Left colon (tissue), 2 donors: ENCODE results near the gene EHD1. TPM values are rescaled to one million over a fixed set of nuclear protein-coding genes. Genes with fewer than 3 reads are reported as not detected.

Experiments
- ATAC-seq: fragments of 200-7000 bp; cut with Tn5 transposase; one replicate; pipeline ENCODE4 v1.9.1; 2020; ENCODE audit warnings: mild to moderate bottlenecking, moderate library complexity
- DNase-seq, 2 donors: peaks; one replicate each; pipeline ENCODE4 v3.0.0-alpha.2; 2020
- intact Hi-C, 2 donors: fragments of 100-400 bp; cut with DNase I in 1 of 2; cut with micrococcal nuclease in 1 of 2; formaldehyde crosslinking; loops; one replicate each; pipeline versions ENCODE4 v1.11.2 to v1.14.0; 2022; cut with DNase I, micrococcal nuclease
- total RNA-seq, 2 donors: library from RNA; stranded (reverse); fragmentation: NEBNext Ultra II Directional; extraction: Animal tissue kit (Norgen Biotek cat#: 25700); gene quantifications; one replicate each; pipeline ENCODE4 v1.2.1, GENCODE V29; 2021
- donor health status: DM: no; HTN: no; CAD: no.
- donor health status: DM: yes; HTN: yes; CAD: no.

The EHD1 gene
- total RNA-seq, 2 donors from 2014 or later: 76.1 to 91.5 TPM

- ATAC-seq (peak; percentile 56), DNase-seq (peak; percentile 91 to 94)
- intact Hi-C loops: loop anchor here (2.0 to 5.0 kb wide), 2 partner anchors 46 to 47 kb away; no protein-coding TSS in a partner anchor
Observed at GRCh38 chr11:64893194-64894069, 15.0 kb upstream of the EHD1 start.

GRCh38 chr11:64892838-64893193 is 14.4 kb upstream of the EHD1 start:
- DNase-seq (no peak), ATAC-seq (no peak)
- intact Hi-C loops: loop anchor here in 1 of 2 donors (5.0 kb wide), 1 partner anchor 46 kb away; no protein-coding TSS in a partner anchor

DNA sequence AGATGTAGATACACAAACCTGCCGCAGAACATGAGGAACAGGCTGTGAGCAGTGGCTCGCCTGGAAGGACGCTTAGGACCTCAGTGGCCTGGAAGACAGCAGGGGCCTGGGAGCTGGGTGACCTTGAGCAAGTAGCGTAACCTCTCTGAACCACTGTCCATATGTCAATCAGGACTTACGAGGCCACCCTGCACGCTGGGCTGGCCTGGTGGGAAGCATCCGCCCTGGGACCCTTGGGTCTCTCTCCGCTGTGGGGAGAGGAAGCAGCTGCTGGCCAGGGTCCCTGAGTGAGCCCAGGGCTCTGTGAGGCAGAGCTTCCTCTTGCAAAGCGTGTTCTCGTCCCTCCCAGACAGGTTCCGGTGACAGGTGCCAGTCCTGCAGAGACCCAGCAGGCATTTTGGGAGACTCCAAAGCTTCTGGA is 14.0 kb upstream of the EHD1 start:
- no peak for ATAC-seq
- DNase-seq: no peak
- intact Hi-C loops: loop anchor here in 1 of 2 donors (5.0 kb wide), 1 partner anchor 45 kb away; no protein-coding TSS in a partner anchor

GRCh38 chr11:64891880-64892279 is 13.5 kb upstream of the EHD1 start:
- ATAC-seq (no peak), DNase-seq (no peak)
- intact Hi-C loops: loop anchor here in 1 of 2 donors (5.0 kb wide), 1 partner anchor 45 kb away; no protein-coding TSS in a partner anchor

GRCh38 chr11:64891215-64891848 is 12.9 kb upstream of the EHD1 start:
- ATAC-seq (peak; percentile 37), DNase-seq (peak; percentile 87 to 92)
- intact Hi-C loops: loop anchor here in 1 of 2 donors (5.0 kb wide), 1 partner anchor 44 kb away; no protein-coding TSS in a partner anchor

- ATAC-seq: no peak
- peak in 1 of 2 donors; percentile 32 for DNase-seq
- intact Hi-C loops: loop anchor here in 1 of 2 donors (5.0 kb wide), 1 partner anchor 43 kb away; no protein-coding TSS in a partner anchor
Observed at GRCh38 chr11:64890522-64890939, 12.1 kb upstream of the EHD1 start.

- intact Hi-C loops: no loop called here
- ATAC-seq (peak; percentile 36), DNase-seq (peak; percentile 71 to 88)
Observed at GRCh38 chr11:64888729-64889511, 10.5 kb upstream of the EHD1 start.

DNA sequence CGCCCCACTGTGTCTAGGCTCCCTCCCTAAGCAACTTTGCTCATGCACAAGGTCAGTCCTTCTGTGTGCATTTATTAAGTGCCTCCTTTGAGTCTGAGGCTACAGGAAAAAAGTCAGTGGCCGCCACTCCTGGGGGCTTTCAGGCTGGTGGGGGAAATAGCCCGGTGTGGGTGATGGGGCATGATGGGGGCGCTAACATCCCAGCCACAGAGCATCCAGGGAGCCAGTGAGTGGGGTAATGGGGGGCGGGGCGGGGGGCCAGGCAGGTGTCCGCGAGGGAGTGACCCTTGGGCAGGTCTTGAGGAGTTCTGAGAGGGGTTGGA is 9.9 kb upstream of the EHD1 start:
- ATAC-seq (no peak), DNase-seq (no peak)
- intact Hi-C loops: no loop called here

GRCh38 chr11:64887757-64888405 is 9.5 kb upstream of the EHD1 start:
- ATAC-seq (peak; percentile 43), DNase-seq (peak; percentile 84 to 91)
- intact Hi-C loops: loop anchor here in 1 of 2 donors (2.0 kb wide), 1 partner anchor 39 kb away; no protein-coding TSS in a partner anchor

GRCh38 chr11:64887234-64887756 is 8.9 kb upstream of the EHD1 start:
- intact Hi-C loops: loop anchor here in 1 of 2 donors (2.0 kb wide), 1 partner anchor 38 kb away; no protein-coding TSS in a partner anchor
- no peak for DNase-seq
- ATAC-seq: no peak

DNA sequence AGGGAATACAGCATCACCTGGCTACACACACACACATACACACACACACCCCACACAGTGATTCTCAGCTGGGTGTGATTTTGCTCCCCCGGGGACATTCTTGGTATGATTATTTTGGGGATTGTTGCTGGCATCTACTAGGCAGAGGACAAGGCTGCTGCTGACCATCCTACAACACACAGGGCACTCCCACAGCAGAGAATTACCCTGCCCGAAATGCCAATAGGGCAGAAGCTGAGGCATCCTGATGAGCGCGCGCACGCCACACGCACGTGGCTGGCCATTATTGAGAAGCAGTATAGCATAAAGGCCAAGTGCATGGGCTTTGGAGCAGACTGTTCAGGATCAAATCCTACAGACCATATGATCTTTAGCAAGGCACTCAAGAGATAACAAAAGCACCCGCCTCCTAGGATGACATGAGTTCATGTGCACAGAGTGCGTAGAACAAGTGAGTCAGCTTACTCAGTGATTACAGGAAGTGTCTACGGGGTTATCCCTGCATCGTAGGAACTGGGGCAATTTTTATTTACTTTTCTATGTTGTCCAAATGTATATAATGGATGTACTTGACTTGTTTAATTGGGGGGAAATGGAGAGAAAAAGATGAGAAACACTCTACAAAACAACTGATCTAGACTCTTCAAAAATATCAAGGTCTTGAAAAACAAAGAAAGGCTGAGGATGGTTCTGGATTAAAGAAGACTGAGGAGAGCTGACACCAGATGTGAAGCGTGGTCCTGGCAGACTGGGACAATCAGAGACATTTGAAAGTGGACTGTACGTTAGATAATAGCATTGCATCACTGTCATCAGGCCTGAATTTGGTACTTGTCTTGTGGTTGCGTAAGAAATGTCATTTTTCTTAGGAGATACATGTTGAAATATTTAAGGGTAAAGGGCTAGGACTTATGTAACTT is 7.2 kb upstream of the EHD1 start:
- ATAC-seq (peak; percentile 7), DNase-seq (no peak)
- intact Hi-C loops: loop anchor here in 1 of 2 donors (2.0 kb wide), 1 partner anchor 37 kb away; no protein-coding TSS in a partner anchor

DNA sequence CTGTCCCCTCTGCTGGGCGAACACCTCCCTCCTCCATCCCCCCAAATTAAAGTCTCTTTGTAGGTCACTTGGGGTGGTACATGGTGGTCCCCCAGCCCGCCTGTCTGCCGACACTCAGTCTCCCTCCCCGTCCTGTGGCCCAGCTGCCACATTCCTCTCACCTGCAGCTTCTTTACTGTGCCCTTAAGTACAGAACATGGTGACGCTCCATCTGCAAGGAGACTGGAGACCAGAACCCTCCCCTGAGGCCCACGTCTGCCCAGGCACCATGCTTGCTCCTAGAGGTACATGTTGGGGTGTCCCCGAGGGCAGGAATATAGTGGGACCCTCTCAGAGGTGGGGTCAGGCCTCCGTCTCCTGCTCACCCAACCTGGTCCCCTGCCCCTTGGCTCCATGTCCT is 5.6 kb upstream of the EHD1 start:
- ATAC-seq (no peak), DNase-seq (no peak)
- intact Hi-C loops: no loop called here

DNA sequence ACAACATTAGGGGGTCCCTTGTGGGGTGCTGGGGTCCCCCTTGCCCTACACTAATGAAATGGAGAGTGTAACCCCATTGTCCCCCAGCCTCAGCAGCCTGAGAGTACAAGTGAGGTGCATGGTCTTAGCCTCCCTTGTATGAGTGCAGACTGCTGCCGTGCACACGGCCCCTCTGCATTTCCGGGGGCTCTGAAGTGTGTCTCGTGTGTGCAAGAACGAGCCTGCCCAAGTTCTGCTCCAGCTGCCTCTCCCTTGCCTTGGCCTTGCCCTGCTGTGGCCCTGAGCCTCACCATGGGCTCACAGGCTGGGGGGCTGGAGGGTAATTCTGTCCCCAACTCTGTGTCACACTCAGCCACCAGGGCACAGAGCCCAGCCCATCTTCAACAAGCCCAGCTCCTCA is 5.2 kb upstream of the EHD1 start:
- no peak for DNase-seq
- no peak for ATAC-seq
- intact Hi-C loops: no loop called here

GRCh38 chr11:64882243-64882642 is 3.8 kb upstream of the EHD1 start:
- intact Hi-C loops: no loop called here
- ATAC-seq: no peak
- DNase-seq: no peak

DNA sequence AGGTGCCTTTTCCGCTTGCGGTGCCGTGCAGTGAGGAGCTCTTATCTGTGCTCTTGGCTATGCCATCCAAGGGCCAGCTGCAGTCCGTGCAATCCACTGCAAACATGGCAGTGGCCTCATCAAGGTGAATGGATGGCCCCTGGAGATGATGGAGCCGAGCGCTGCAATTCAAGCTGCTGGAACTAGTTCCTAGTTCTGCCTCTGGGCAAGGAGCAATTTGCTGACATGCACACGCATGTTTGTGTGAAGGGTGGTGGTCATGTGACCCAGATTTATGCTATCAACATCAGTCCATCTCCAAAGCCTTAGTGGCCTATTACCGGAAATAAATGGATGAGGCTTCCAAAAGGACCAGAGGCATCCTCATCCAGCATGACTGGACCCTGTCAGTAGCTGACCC is 3.1 kb upstream of the EHD1 start:
- DNase-seq (no peak), ATAC-seq (no peak)
- intact Hi-C loops: no loop called here

- intact Hi-C loops: no loop called here
- no peak for ATAC-seq
- DNase-seq: no peak
Observed at GRCh38 chr11:64880240-64881001, 2.0 kb upstream of the EHD1 start.
